ENCODE results near the gene UBXN1. TPM values are rescaled to one million over a fixed set of nuclear protein-coding genes. Genes with fewer than 3 reads are reported as not detected.

Gene UBXN1
- total RNA-seq, 1 donor: 70.7 TPM

GRCh38 chr11:62716206-62716605 is 37.3 kb upstream of the UBXN1 start:
- no peak for DNase-seq (ENCODE audit: low read depth)
- TF ChIP-seq CTCF (IDR thresholded peaks at IDR 0.05; ENCODE audit: insufficient read depth, low read length): no peak

GRCh38 chr11:62715150-62716130 is 36.6 kb upstream of the UBXN1 start:
- TF ChIP-seq CTCF (IDR thresholded peaks at IDR 0.05; ENCODE audit: insufficient read depth, low read length): no peak
- no peak overlapping the region for H3K4me3 ChIP-seq (ENCODE audit: low read depth, low read length)
- no peak for DNase-seq (ENCODE audit: low read depth)

More at GRCh38 chr11:62716206-62716605, 37.3 kb upstream of the UBXN1 start:
- H3K4me3 ChIP-seq (ENCODE audit: low read depth, low read length): no peak overlapping the region

GRCh38 chr11:62713343-62713742 is 34.5 kb upstream of the UBXN1 start:
- TF ChIP-seq CTCF (IDR thresholded peaks at IDR 0.05; ENCODE audit: insufficient read depth, low read length): no peak
- H3K4me3 ChIP-seq (ENCODE audit: low read depth, low read length): no peak overlapping the region
- DNase-seq (ENCODE audit: low read depth): no peak

GRCh38 chr11:62712861-62713260 is 34.0 kb upstream of the UBXN1 start:
- TF ChIP-seq CTCF (IDR thresholded peaks at IDR 0.05; ENCODE audit: insufficient read depth, low read length): no peak

GRCh38 chr11:62712276-62712812 is 33.5 kb upstream of the UBXN1 start:
- no peak overlapping the region for H3K4me3 ChIP-seq (ENCODE audit: low read depth, low read length)
- TF ChIP-seq CTCF (IDR thresholded peaks at IDR 0.05; ENCODE audit: insufficient read depth, low read length): no peak
- no peak for DNase-seq (ENCODE audit: low read depth)

More at GRCh38 chr11:62712861-62713260, 34.0 kb upstream of the UBXN1 start:
- no peak for DNase-seq (ENCODE audit: low read depth)
- no peak overlapping the region for H3K4me3 ChIP-seq (ENCODE audit: low read depth, low read length)

GRCh38 chr11:62710001-62710345 is 31.1 kb upstream of the UBXN1 start:
- no peak for TF ChIP-seq CTCF (IDR thresholded peaks at IDR 0.05; ENCODE audit: insufficient read depth, low read length)
- peak overlapping the region; percentile 61 for H3K4me3 ChIP-seq (ENCODE audit: low read depth, low read length)
- peak; percentile 53 for DNase-seq (ENCODE audit: low read depth)
